Trophoblast cell (in vitro differentiated cells and primary cell): ENCODE measurements around the gene RNF113B.
A peak's percentile ranks its signal among the peaks of the same experiment; 100 is the strongest.

Experiments
- DNase-seq, 2 donors: peaks; one replicate each; pipeline ENCODE4 v3.0.0-alpha.2; 2016
- H2AFZ ChIP-seq: 2 replicates; pipeline ENCODE4 v1.6.1; 2013; ENCODE audit warnings: low read length, moderate library complexity, mild to moderate bottlenecking; ENCODE audit not compliant: insufficient read depth, poor library complexity
- H2AK5ac ChIP-seq: 2 replicates; pipeline ENCODE4 v1.6.1; 2013; ENCODE audit warnings: mild to moderate bottlenecking, low read length
- H2BK120ac ChIP-seq: 2 replicates; pipeline ENCODE4 v1.6.1; 2013; ENCODE audit warnings: low read length, mild to moderate bottlenecking, moderate library complexity; ENCODE audit not compliant: insufficient read depth, poor library complexity
- H2BK12ac ChIP-seq: 2 replicates; pipeline ENCODE4 v1.6.1; 2013; ENCODE audit warnings: mild to moderate bottlenecking, low read length, moderate library complexity
- H2BK5ac ChIP-seq: 2 replicates; pipeline ENCODE4 v1.6.1; 2013; ENCODE audit warnings: low read length, low read depth, moderate library complexity, mild to moderate bottlenecking; ENCODE audit not compliant: poor library complexity
- H3K14ac ChIP-seq: 2 replicates; pipeline ENCODE4 v1.6.1; 2013; ENCODE audit warnings: mild to moderate bottlenecking, low read length
- H3K18ac ChIP-seq: 2 replicates; pipeline ENCODE4 v1.6.1; 2013; ENCODE audit warnings: mild to moderate bottlenecking, low read length
- H3K23ac ChIP-seq: 2 replicates; pipeline ENCODE4 v1.6.1; 2013; ENCODE audit warnings: low read length
- H3K27ac ChIP-seq: 2 replicates; pipeline ENCODE4 v1.5.1; 2013; ENCODE audit warnings: low read depth, mild to moderate bottlenecking, inconsistent platforms, low read length, moderate library complexity
- H3K27me3 ChIP-seq: 2 replicates; pipeline ENCODE4 v1.6.1; 2013; ENCODE audit warnings: inconsistent platforms, mild to moderate bottlenecking, low read length, moderate library complexity; ENCODE audit not compliant: insufficient read depth
- H3K36me3 ChIP-seq, 2 experiments: 1 replicate in 1 of 2; 2 replicates in 1 of 2; pipeline ENCODE4 v1.6.1; 2013; ENCODE audit warnings: low read length in 2 of 2, mild to moderate bottlenecking in 2 of 2, moderate library complexity in 1 of 2; ENCODE audit not compliant: insufficient read depth in 2 of 2, control insufficient read depth in 1 of 2
- H3K4ac ChIP-seq: 2 replicates; pipeline ENCODE4 v1.6.1; 2013; ENCODE audit warnings: low read depth, mild to moderate bottlenecking, low read length, moderate library complexity
- H3K4me1 ChIP-seq, 2 experiments: 1 replicate in 1 of 2; 2 replicates in 1 of 2; pipeline ENCODE4 v1.6.1; 2013; ENCODE audit warnings: low read length in 2 of 2, mild to moderate bottlenecking in 2 of 2, moderate library complexity in 1 of 2; ENCODE audit not compliant: insufficient read depth in 2 of 2, control insufficient read depth in 1 of 2
- H3K4me2 ChIP-seq: 2 replicates; pipeline ENCODE4 v1.6.1; 2013; ENCODE audit warnings: inconsistent platforms, mild to moderate bottlenecking, low read length, moderate library complexity
- H3K4me3 ChIP-seq: 2 replicates; pipeline ENCODE4 v1.5.1; 2013; ENCODE audit warnings: mild to moderate bottlenecking, low read depth, low read length, inconsistent platforms
- H3K79me1 ChIP-seq: one replicate; pipeline ENCODE4 v1.6.1; 2013; ENCODE audit warnings: low read length
- H3K79me2 ChIP-seq: 2 replicates; pipeline ENCODE4 v1.6.1; 2013; ENCODE audit warnings: low read length, mild to moderate bottlenecking; ENCODE audit not compliant: control insufficient read depth, insufficient read depth, poor library complexity
- H3K9ac ChIP-seq: 2 replicates; pipeline ENCODE4 v1.6.1; 2013; ENCODE audit warnings: mild to moderate bottlenecking, low read length
- H3K9me3 ChIP-seq: 2 replicates; pipeline ENCODE4 v1.6.1; 2013; ENCODE audit warnings: low read depth, mild to moderate bottlenecking, control low read depth, inconsistent platforms, low read length; ENCODE audit not compliant: insufficient read depth
- H4K12ac ChIP-seq: 2 replicates; pipeline ENCODE4 v1.6.1; 2013; ENCODE audit warnings: low read depth, mild to moderate bottlenecking, low read length, moderate library complexity
- H4K8ac ChIP-seq: 2 replicates; pipeline ENCODE4 v1.6.1; 2013; ENCODE audit warnings: low read depth, mild to moderate bottlenecking, low read length, moderate library complexity
- H4K91ac ChIP-seq: one replicate; pipeline ENCODE4 v1.6.1; 2013; ENCODE audit warnings: low read depth, mild to moderate bottlenecking, low read length, moderate library complexity
- WGBS: extraction: QIAGEN DNeasy Blood & Tissue Kit; methylation state at CpG from one replicate; pipeline ENCODE4 v1.1.7; 2013; ENCODE audit warnings: missing lambda C conversion rate; ENCODE audit not compliant: insufficient read length, insufficient coverage; ENCODE audit errors: extremely low coverage; 5-methylcytosine and 5-hydroxymethylcytosine counted together

The RNF113B gene

GRCh38 chr13:98206946-98207345 lies 29.9 kb upstream of the RNF113B start:
- H4K91ac ChIP-seq, result no peak overlapping the region
- H2AK5ac ChIP-seq, result no peak overlapping the region
- H4K8ac ChIP-seq, result no peak overlapping the region
- H3K27ac ChIP-seq, result no peak overlapping the region
- peaks cover 1% of the 10 kb centered on the region for H3K79me1 ChIP-seq
- peak; percentile 22 to 75 for DNase-seq
- no peak overlapping the region for H2BK12ac ChIP-seq
- H3K4me1 ChIP-seq, result peaks cover 7 to 13% of the 10 kb centered on the region in 2 experiments
- H3K36me3 ChIP-seq, result no peaks in the 10 kb centered on the region
- H2BK120ac ChIP-seq, result no peak overlapping the region
- H2BK5ac ChIP-seq, result no peak overlapping the region
- H3K14ac ChIP-seq, result no peak overlapping the region
- H3K4me2 ChIP-seq, result no peak overlapping the region
- H3K23ac ChIP-seq, result no peak overlapping the region
- no CpG with 5 or more reads among the region's 4 CpGs for WGBS
- H3K79me2 ChIP-seq, result peaks cover 1% of the 10 kb centered on the region
- no peak overlapping the region for H4K12ac ChIP-seq
- H3K9me3 ChIP-seq, result peaks cover 4% of the 10 kb centered on the region
- H3K4ac ChIP-seq, result no peak overlapping the region
- no peak overlapping the region for H3K9ac ChIP-seq
- H3K18ac ChIP-seq, result no peak overlapping the region
- no peak overlapping the region for H2AFZ ChIP-seq
- H3K27me3 ChIP-seq, result no peaks in the 10 kb centered on the region
- no peak overlapping the region for H3K4me3 ChIP-seq

- Histone ChIP-seq H3K4me1 (peaks cover 17 to 18% of the 10 kb centered on the region in 2 experiments), H3K9me3 (peaks cover 1% of the 10 kb centered on the region), H3K27me3 (no peaks in the 10 kb centered on the region), H3K4ac (no peak overlapping the region), H2BK12ac (no peak overlapping the region), H4K12ac (no peak overlapping the region), H3K9ac (no peak overlapping the region), H4K8ac (no peak overlapping the region), H2AK5ac (no peak overlapping the region), H3K79me1 (peaks cover 6% of the 10 kb centered on the region), H3K18ac (no peak overlapping the region), H3K14ac (no peak overlapping the region), H3K4me2 (no peak overlapping the region), H3K4me3 (no peak overlapping the region), H2AFZ (no peak overlapping the region), H3K36me3 (no peaks in the 10 kb centered on the region), H3K27ac (no peak overlapping the region), H2BK5ac (no peak overlapping the region), H2BK120ac (no peak overlapping the region), H3K23ac (no peak overlapping the region), H4K91ac (no peak overlapping the region), H3K79me2 (peaks cover 5% of the 10 kb centered on the region)
- DNase-seq, result peak; percentile 56 to 78
- no CpG with 5 or more reads among the region's 2 CpGs for WGBS
These were observed 27.5 kb upstream of the RNF113B start for GRCh38 chr13:98204546-98204945.

GRCh38 chr13:98203646-98204326 lies 26.7 kb upstream of the RNF113B start:
- Histone ChIP-seq H2AK5ac (no peak overlapping the region), H3K27ac (no peak overlapping the region), H3K9me3 (peaks cover 1% of the 10 kb centered on the region), H2BK120ac (no peak overlapping the region), H3K79me1 (peaks cover 6% of the 10 kb centered on the region), H3K36me3 (no peaks in the 10 kb centered on the region), H4K91ac (no peak overlapping the region), H2BK5ac (no peak overlapping the region), H4K8ac (no peak overlapping the region), H3K23ac (no peak overlapping the region), H3K4me3 (no peak overlapping the region), H3K9ac (no peak overlapping the region), H3K4ac (peak overlapping the region; percentile 29), H3K18ac (no peak overlapping the region), H3K79me2 (peaks cover 5% of the 10 kb centered on the region), H3K4me2 (no peak overlapping the region), H3K14ac (no peak overlapping the region), H4K12ac (no peak overlapping the region), H2BK12ac (no peak overlapping the region), H3K4me1 (peaks cover 17 to 18% of the 10 kb centered on the region in 2 experiments), H2AFZ (no peak overlapping the region), H3K27me3 (no peaks in the 10 kb centered on the region)
- WGBS, result no CpG with 5 or more reads among the region's 8 CpGs
- DNase-seq, result peak in 1 of 2 donors; percentile 37

- no peak overlapping the region for H2BK5ac ChIP-seq
- WGBS, result no CpG with 5 or more reads among the region's 6 CpGs
- H3K79me2 ChIP-seq, result peaks cover 5% of the 10 kb centered on the region
- H3K4me3 ChIP-seq, result no peak overlapping the region
- no peak overlapping the region for H3K23ac ChIP-seq
- no peak overlapping the region for H3K14ac ChIP-seq
- H2AFZ ChIP-seq, result no peak overlapping the region
- H3K4me2 ChIP-seq, result peak overlapping the region; percentile 18
- no peak for DNase-seq
- H3K18ac ChIP-seq, result no peak overlapping the region
- no peaks in the 10 kb centered on the region for H3K27me3 ChIP-seq
- no peak overlapping the region for H4K8ac ChIP-seq
- no peak overlapping the region for H4K12ac ChIP-seq
- no peaks in the 10 kb centered on the region for H3K36me3 ChIP-seq
- H2BK12ac ChIP-seq, result no peak overlapping the region
- peaks cover 1% of the 10 kb centered on the region for H3K9me3 ChIP-seq
- peaks cover 13 to 15% of the 10 kb centered on the region in 2 experiments for H3K4me1 ChIP-seq
- H3K27ac ChIP-seq, result peak overlapping the region; percentile 42
- no peak overlapping the region for H4K91ac ChIP-seq
- peaks cover 6% of the 10 kb centered on the region for H3K79me1 ChIP-seq
- no peak overlapping the region for H2BK120ac ChIP-seq
- H3K9ac ChIP-seq, result no peak overlapping the region
- no peak overlapping the region for H3K4ac ChIP-seq
- H2AK5ac ChIP-seq, result no peak overlapping the region
These were observed 24.9 kb upstream of the RNF113B start for GRCh38 chr13:98201984-98202383.
